ENCODE measurements around the gene ZNF83. TPM values are rescaled to one million over a fixed set of nuclear protein-coding genes. Genes with fewer than 3 reads are reported as not detected.
"Not testable (repeated sequence)": the region's sequence is repeated elsewhere in the genome, so short reads cannot be mapped to it uniquely, and the experiment has no call there.

The ZNF83 gene
- polyA plus RNA-seq, 1 donor from 2014 or later: 69.3 TPM

DNA sequence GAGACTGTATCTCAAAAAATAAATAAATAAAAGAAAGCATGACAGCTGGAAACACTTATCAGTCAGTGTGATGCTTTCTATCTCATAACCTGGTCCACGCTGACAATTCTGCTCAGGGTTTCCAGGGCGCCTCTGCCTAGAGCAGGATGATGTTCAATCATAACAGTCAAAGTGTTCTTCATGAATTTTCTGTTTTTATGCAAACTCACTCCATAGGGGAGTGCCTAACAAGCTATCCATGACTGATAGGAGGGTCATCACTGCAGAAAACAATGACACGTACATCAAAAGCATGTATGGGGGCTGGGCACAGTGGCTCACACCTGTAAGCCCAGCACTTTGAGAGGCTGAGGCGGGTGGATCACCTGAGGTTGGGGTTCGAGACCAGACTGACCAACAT is 41.4 kb upstream of the ZNF83 start:
- Histone ChIP-seq H3K4me2 (ENCODE audit: low read length) (no peak overlapping the region), H4K20me1 (ENCODE audit: insufficient read depth) (no peaks in the 10 kb centered on the region), H3K9me3 (ENCODE audit: low read length) (no peaks in the 10 kb centered on the region), H3K36me3 (ENCODE audit: insufficient read depth, low read length) (no peaks in the 10 kb centered on the region), H3K9ac (ENCODE audit: low read length) (no peak overlapping the region), H2AFZ (ENCODE audit: low read depth, low read length) (no peak overlapping the region), H3K27ac (ENCODE audit: low read length) (no peak overlapping the region), H3K9me2 (ENCODE audit: insufficient read depth, low read length) (no peaks in the 10 kb centered on the region), H3K4me3 (ENCODE audit: low read length) (no peak overlapping the region), H3F3A (ENCODE audit: insufficient read depth, low read length, poor library complexity, severe bottlenecking) (no peaks in the 10 kb centered on the region), H3K79me2 (replicated peaks; ENCODE audit: insufficient read depth, low read length) (no peaks in the 10 kb centered on the region), H3K27me3 (ENCODE audit: insufficient read depth, low read depth, low read length) (no peaks in the 10 kb centered on the region)
- TF ChIP-seq SMC3 (conservative IDR thresholded peaks at IDR 0.05; ENCODE audit: poor library complexity) (no peak), TAF1 (IDR thresholded peaks at IDR 0.05; ENCODE audit: low read depth) (no peak), EP300 (conservative IDR thresholded peaks at IDR 0.05; ENCODE audit: poor library complexity, severe bottlenecking) (no peak), EZH2 (IDR thresholded peaks at IDR 0.05; ENCODE audit: borderline replicate concordance, insufficient read depth, low read length, poor library complexity, severe bottlenecking) (no peak), RAD21 (conservative IDR thresholded peaks at IDR 0.05) (no peak), MXI1 (conservative IDR thresholded peaks at IDR 0.05; ENCODE audit: poor library complexity, severe bottlenecking) (no peak), POLR2AphosphoS5 (IDR thresholded peaks at IDR 0.05) (no peak)

DNA sequence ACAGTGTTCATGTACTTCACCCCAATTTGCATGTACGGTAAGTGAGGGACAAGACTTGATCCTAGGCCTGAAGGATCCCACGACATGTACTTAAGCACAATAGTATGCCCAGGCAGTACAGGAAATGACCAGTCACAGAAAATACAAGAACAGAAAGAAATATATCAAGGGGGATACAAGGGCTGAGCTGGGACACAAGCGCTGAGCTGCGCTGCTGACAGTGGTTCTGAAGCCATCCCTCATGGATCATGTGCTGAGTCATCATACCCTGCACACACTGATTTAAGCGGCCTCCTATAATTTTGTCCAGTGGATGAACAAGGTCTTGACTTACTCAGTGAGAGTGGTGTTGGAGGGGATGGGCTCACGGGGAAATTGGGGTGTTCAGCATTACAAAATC is 37.1 kb upstream of the ZNF83 start:
- H3K36me3 ChIP-seq (ENCODE audit: insufficient read depth, low read length); H3K9me2 ChIP-seq (ENCODE audit: insufficient read depth, low read length); H3F3A ChIP-seq (ENCODE audit: insufficient read depth, low read length, poor library complexity, severe bottlenecking); H2AFZ ChIP-seq (ENCODE audit: low read depth, low read length); H3K4me2 ChIP-seq (ENCODE audit: low read length); H3K79me2 ChIP-seq (replicated peaks; ENCODE audit: insufficient read depth, low read length); H3K4me3 ChIP-seq (ENCODE audit: low read length); H4K20me1 ChIP-seq (ENCODE audit: insufficient read depth); H3K9me3 ChIP-seq (ENCODE audit: low read length); H3K27me3 ChIP-seq (ENCODE audit: insufficient read depth, low read depth, low read length); H3K27ac ChIP-seq (ENCODE audit: low read length); H3K9ac ChIP-seq (ENCODE audit: low read length): not testable (repeated sequence)

DNA sequence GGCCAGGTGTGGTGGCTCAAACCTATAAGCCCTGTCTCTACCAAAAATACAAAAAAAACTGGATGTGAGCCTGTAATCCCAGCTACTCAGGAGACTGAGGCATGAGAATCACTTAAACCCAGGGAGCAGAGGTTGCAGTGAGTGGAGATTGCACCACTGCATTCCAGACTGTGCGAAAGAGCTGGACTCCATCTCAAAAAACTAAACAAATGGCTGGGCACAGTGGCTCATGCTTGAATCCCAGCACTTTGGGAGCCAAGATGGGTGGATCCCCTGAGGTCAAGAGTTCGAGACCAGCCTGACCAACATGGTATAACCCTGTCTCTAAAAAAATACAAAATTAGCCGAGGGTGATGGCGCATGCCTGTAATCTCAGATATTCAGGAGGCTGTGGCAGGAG is 34.9 kb upstream of the ZNF83 start:
- Histone ChIP-seq H3K27me3 (ENCODE audit: insufficient read depth, low read depth, low read length) (no peaks in the 10 kb centered on the region), H3K9me3 (ENCODE audit: low read length) (no peaks in the 10 kb centered on the region), H3K9me2 (ENCODE audit: insufficient read depth, low read length) (no peaks in the 10 kb centered on the region), H3K79me2 (replicated peaks; ENCODE audit: insufficient read depth, low read length) (no peaks in the 10 kb centered on the region), H3K27ac (ENCODE audit: low read length) (no peak overlapping the region), H3K4me2 (ENCODE audit: low read length) (no peak overlapping the region), H3K9ac (ENCODE audit: low read length) (no peak overlapping the region), H2AFZ (ENCODE audit: low read depth, low read length) (no peak overlapping the region), H4K20me1 (ENCODE audit: insufficient read depth) (no peaks in the 10 kb centered on the region), H3K4me3 (ENCODE audit: low read length) (no peak overlapping the region), H3F3A (ENCODE audit: insufficient read depth, low read length, poor library complexity, severe bottlenecking) (no peaks in the 10 kb centered on the region), H3K36me3 (ENCODE audit: insufficient read depth, low read length) (no peaks in the 10 kb centered on the region)
- TF ChIP-seq, protein P1, sequence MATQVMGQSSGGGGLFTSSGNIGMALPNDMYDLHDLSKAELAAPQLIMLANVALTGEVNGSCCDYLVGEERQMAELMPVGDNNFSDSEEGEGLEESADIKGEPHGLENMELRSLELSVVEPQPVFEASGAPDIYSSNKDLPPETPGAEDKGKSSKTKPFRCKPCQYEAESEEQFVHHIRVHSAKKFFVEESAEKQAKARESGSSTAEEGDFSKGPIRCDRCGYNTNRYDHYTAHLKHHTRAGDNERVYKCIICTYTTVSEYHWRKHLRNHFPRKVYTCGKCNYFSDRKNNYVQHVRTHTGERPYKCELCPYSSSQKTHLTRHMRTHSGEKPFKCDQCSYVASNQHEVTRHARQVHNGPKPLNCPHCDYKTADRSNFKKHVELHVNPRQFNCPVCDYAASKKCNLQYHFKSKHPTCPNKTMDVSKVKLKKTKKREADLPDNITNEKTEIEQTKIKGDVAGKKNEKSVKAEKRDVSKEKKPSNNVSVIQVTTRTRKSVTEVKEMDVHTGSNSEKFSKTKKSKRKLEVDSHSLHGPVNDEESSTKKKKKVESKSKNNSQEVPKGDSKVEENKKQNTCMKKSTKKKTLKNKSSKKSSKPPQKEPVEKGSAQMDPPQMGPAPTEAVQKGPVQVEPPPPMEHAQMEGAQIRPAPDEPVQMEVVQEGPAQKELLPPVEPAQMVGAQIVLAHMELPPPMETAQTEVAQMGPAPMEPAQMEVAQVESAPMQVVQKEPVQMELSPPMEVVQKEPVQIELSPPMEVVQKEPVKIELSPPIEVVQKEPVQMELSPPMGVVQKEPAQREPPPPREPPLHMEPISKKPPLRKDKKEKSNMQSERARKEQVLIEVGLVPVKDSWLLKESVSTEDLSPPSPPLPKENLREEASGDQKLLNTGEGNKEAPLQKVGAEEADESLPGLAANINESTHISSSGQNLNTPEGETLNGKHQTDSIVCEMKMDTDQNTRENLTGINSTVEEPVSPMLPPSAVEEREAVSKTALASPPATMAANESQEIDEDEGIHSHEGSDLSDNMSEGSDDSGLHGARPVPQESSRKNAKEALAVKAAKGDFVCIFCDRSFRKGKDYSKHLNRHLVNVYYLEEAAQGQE (IDR thresholded peaks at IDR 0.05; ENCODE audit: borderline replicate concordance): no peak
- TF ChIP-seq MXI1 (conservative IDR thresholded peaks at IDR 0.05; ENCODE audit: poor library complexity, severe bottlenecking) (no peak), RAD21 (conservative IDR thresholded peaks at IDR 0.05) (no peak), EZH2 (IDR thresholded peaks at IDR 0.05; ENCODE audit: borderline replicate concordance, insufficient read depth, low read length, poor library complexity, severe bottlenecking) (no peak), TAF1 (IDR thresholded peaks at IDR 0.05; ENCODE audit: low read depth) (no peak), POLR2AphosphoS5 (IDR thresholded peaks at IDR 0.05) (no peak), SMC3 (conservative IDR thresholded peaks at IDR 0.05; ENCODE audit: poor library complexity) (no peak), EP300 (conservative IDR thresholded peaks at IDR 0.05; ENCODE audit: poor library complexity, severe bottlenecking) (no peak)
- TF ChIP-seq, protein P2, sequence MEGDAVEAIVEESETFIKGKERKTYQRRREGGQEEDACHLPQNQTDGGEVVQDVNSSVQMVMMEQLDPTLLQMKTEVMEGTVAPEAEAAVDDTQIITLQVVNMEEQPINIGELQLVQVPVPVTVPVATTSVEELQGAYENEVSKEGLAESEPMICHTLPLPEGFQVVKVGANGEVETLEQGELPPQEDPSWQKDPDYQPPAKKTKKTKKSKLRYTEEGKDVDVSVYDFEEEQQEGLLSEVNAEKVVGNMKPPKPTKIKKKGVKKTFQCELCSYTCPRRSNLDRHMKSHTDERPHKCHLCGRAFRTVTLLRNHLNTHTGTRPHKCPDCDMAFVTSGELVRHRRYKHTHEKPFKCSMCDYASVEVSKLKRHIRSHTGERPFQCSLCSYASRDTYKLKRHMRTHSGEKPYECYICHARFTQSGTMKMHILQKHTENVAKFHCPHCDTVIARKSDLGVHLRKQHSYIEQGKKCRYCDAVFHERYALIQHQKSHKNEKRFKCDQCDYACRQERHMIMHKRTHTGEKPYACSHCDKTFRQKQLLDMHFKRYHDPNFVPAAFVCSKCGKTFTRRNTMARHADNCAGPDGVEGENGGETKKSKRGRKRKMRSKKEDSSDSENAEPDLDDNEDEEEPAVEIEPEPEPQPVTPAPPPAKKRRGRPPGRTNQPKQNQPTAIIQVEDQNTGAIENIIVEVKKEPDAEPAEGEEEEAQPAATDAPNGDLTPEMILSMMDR (IDR thresholded peaks at IDR 0.05; ENCODE audit: poor library complexity, severe bottlenecking): no peak

Measured in neural cell (in vitro differentiated cells).